Liver (tissue), 9 donors: ENCODE data around the gene CCDC158. TPM values are rescaled to one million over a fixed set of nuclear protein-coding genes. Genes with fewer than 3 reads are reported as not detected.

Experiments used
- DNase-seq: peaks from one replicate; pipeline ENCODE4 v3.0.0-alpha.2; 2017; ENCODE audit warnings: low spot score
- H3K27ac ChIP-seq, 2 donors: one replicate each; pipeline ENCODE4 v1.7.0; 2013; ENCODE audit warnings: inconsistent platforms in 2 of 2, low read length in 2 of 2, control low read depth in 1 of 2, low read depth in 1 of 2, mild to moderate bottlenecking in 1 of 2
- H3K27me3 ChIP-seq, 4 donors: one replicate each; pipeline versions ENCODE4 v1.6.1 to v1.7.0; 2013; ENCODE audit warnings: low read length in 3 of 4, inconsistent platforms in 1 of 4, mild to moderate bottlenecking in 1 of 4, moderate library complexity in 1 of 4; ENCODE audit not compliant: control insufficient read depth in 4 of 4, insufficient read depth in 4 of 4
- H3K36me3 ChIP-seq, 4 donors: one replicate each; pipeline versions ENCODE4 v1.6.1 to v1.7.0; 2013; ENCODE audit warnings: low read length in 3 of 4, mild to moderate bottlenecking in 3 of 4, low read depth in 1 of 4, moderate library complexity in 1 of 4; ENCODE audit not compliant: control insufficient read depth in 4 of 4, insufficient read depth in 3 of 4
- H3K4me1 ChIP-seq, 4 donors: one replicate each; pipeline versions ENCODE4 v1.6.1 to v1.7.0; 2013; ENCODE audit warnings: low read length in 3 of 4, mild to moderate bottlenecking in 3 of 4, moderate library complexity in 1 of 4; ENCODE audit not compliant: control insufficient read depth in 4 of 4, insufficient read depth in 4 of 4
- H3K4me3 ChIP-seq, 3 donors: one replicate each; pipeline versions ENCODE4 v1.6.1 to v1.7.0; 2013; ENCODE audit warnings: low read length in 3 of 3, control low read depth in 1 of 3, low read depth in 1 of 3, mild to moderate bottlenecking in 1 of 3
- H3K9ac ChIP-seq, 2 donors: one replicate each; pipeline ENCODE4 v1.7.0; 2013; ENCODE audit warnings: low read length in 2 of 2, mild to moderate bottlenecking in 2 of 2, moderate library complexity in 2 of 2, control low read depth in 1 of 2, low read depth in 1 of 2
- H3K9me3 ChIP-seq, 4 donors: one replicate each; pipeline versions ENCODE4 v1.6.1 to v1.7.0; 2013; ENCODE audit warnings: low read length in 3 of 4; ENCODE audit not compliant: control insufficient read depth in 4 of 4
- ATF3 ChIP-seq: IDR thresholded peaks from 2 replicates; pipeline ENCODE4 v1.6.1; 2016; ENCODE audit warnings: antibody characterized with exemption
- CTCF ChIP-seq: fragments of 150-350 bp; IDR thresholded peaks from 2 replicates; pipeline ENCODE4 v1.5.1; 2017; ENCODE audit warnings: improper control_type of control experiment, low read depth, low read length; ENCODE audit not compliant: missing input control
- EGR1 ChIP-seq, 2 donors: IDR thresholded peaks; 2 replicates each; pipeline ENCODE4 v1.6.1; 2016 to 2018; ENCODE audit warnings: antibody characterized with exemption in 2 of 2, low read depth in 2 of 2
- FOXA1 ChIP-seq: IDR thresholded peaks from 2 replicates; pipeline ENCODE4 v1.6.1; 2016; ENCODE audit warnings: antibody characterized with exemption
- FOXA2 ChIP-seq: IDR thresholded peaks from 2 replicates; pipeline ENCODE4 v1.6.1; 2016; ENCODE audit warnings: antibody characterized with exemption
- GABPA ChIP-seq, 2 donors: IDR thresholded peaks in 1 of 2; conservative IDR thresholded peaks in 1 of 2; 2 replicates each; pipeline ENCODE4 v1.6.1; 2016; ENCODE audit warnings: antibody characterized with exemption in 2 of 2, mild to moderate bottlenecking in 1 of 2, moderate library complexity in 1 of 2
- HNF4A ChIP-seq, 2 donors: conservative IDR thresholded peaks; 2 replicates each; pipeline ENCODE4 v1.6.1; 2016; ENCODE audit warnings: antibody characterized with exemption in 2 of 2, mild to moderate bottlenecking in 2 of 2
- HNF4G ChIP-seq: IDR thresholded peaks from 2 replicates; pipeline ENCODE4 v1.6.1; 2016; ENCODE audit warnings: antibody characterized with exemption
- MAX ChIP-seq: IDR thresholded peaks from 2 replicates; pipeline ENCODE4 v1.6.1; 2016; ENCODE audit warnings: antibody characterized with exemption
- NR2F2 ChIP-seq: IDR thresholded peaks from 2 replicates; pipeline ENCODE4 v1.6.1; 2016; ENCODE audit warnings: antibody characterized with exemption
- RAD21 ChIP-seq, 2 donors: IDR thresholded peaks; 2 replicates each; pipeline ENCODE4 v1.6.1; 2016; ENCODE audit warnings: antibody characterized with exemption in 2 of 2, mild to moderate bottlenecking in 2 of 2
- REST ChIP-seq: IDR thresholded peaks from 2 replicates; pipeline ENCODE4 v1.6.1; 2016; ENCODE audit warnings: antibody characterized with exemption, mild to moderate bottlenecking
- RXRA ChIP-seq, 2 donors: IDR thresholded peaks; 2 replicates each; pipeline ENCODE4 v1.6.1; 2017 to 2018; ENCODE audit warnings: antibody characterized with exemption in 2 of 2, mild to moderate bottlenecking in 1 of 2
- SP1 ChIP-seq: IDR thresholded peaks from 2 replicates; pipeline ENCODE4 v1.6.1; 2018; ENCODE audit warnings: antibody characterized with exemption, mild to moderate bottlenecking
- TAF1 ChIP-seq: conservative IDR thresholded peaks from 2 replicates; pipeline ENCODE4 v1.6.1; 2016; ENCODE audit warnings: antibody characterized with exemption, mild to moderate bottlenecking
- YY1 ChIP-seq: IDR thresholded peaks from 2 replicates; pipeline ENCODE4 v1.6.1; 2016; ENCODE audit warnings: antibody characterized with exemption, mild to moderate bottlenecking
- WGBS: extraction: QIAGEN DNeasy Blood & Tissue Kit; methylation state at CpG from one replicate; pipeline ENCODE4 v1.1.7; 2013; 5-methylcytosine and 5-hydroxymethylcytosine counted together
- polyA plus RNA-seq, 2 donors: library from polyadenylated mRNA; stranded (reverse) in 1 of 2; unstranded in 1 of 2; fragments of 200-250 nt in 1 of 2; fragments of >200 nt in 1 of 2; fragmentation: Nextera tagmentation in 1 of 2; extraction: Ambion mirVana in 1 of 2; gene quantifications; one replicate each; pipeline versions ENCODE4 v1.2.1 to v1.2.3, GENCODE V29; 2013 to 2015
- total RNA-seq, 2 donors: library from RNA; depleted of rRNA; stranded (reverse); fragments of >200 nt; gene quantifications; one replicate each; pipeline ENCODE4 v1.2.3, GENCODE V29; 2014
- donor health status: healthy.
- donor health status: healthy.
- donor health status: healthy.
- donor health status: healthy.
- donor health status: healthy.

Gene CCDC158
- total and polyA plus RNA-seq, 4 donors: 0.28 to 4.0 (median 1.1) TPM

- TF ChIP-seq GABPA (IDR thresholded peaks at IDR 0.05 in 1 of 2, conservative IDR thresholded peaks at IDR 0.05 in 1 of 2): no peak
- no peak for TF ChIP-seq ATF3
- no peak for TF ChIP-seq YY1
- no peak for TF ChIP-seq FOXA1
- no peak for TF ChIP-seq CTCF
- no peak for TF ChIP-seq RXRA (IDR thresholded peaks at IDR 0.05)
- TF ChIP-seq SP1: no peak
- no peak for TF ChIP-seq NR2F2
- TF ChIP-seq EGR1 (IDR thresholded peaks at IDR 0.05; ENCODE audit: low read depth in 2 of 2): no peak
- no peak for TF ChIP-seq REST
- TF ChIP-seq HNF4A (conservative IDR thresholded peaks at IDR 0.05): no peak
- no peak for TF ChIP-seq MAX
- TF ChIP-seq RAD21 (IDR thresholded peaks at IDR 0.05): no peak
- no peak for TF ChIP-seq HNF4G
- Histone ChIP-seq H3K9me3 (no peaks in the 10 kb centered on the region), H3K9ac (no peak overlapping the region), H3K36me3 (no peaks in the 10 kb centered on the region), H3K4me1 (peaks cover 0 to 5% (median 1%) of the 10 kb centered on the region in 4 donors), H3K4me3 (peak overlapping the region in 1 of 3 donors; percentile 81), H3K27me3 (no peaks in the 10 kb centered on the region), H3K27ac (no peak overlapping the region)
- no peak for DNase-seq
- WGBS: 62% methylated on average over 18 of the region's 18 CpGs
Observed at GRCh38 chr4:76420188-76420761, 666 bp downstream of the CCDC158 start.

GRCh38 chr4:76410636-76411035 lies 10.3 kb downstream of the CCDC158 start:
- no peaks in the 10 kb centered on the region for H3K4me1 ChIP-seq
- 76% methylated on average over 3 of the region's 3 CpGs for WGBS
- H3K9me3 ChIP-seq: no peaks in the 10 kb centered on the region
- no peak for TF ChIP-seq SP1
- no peak for TF ChIP-seq FOXA2
- no peak for TF ChIP-seq EGR1 (IDR thresholded peaks at IDR 0.05; ENCODE audit: low read depth in 2 of 2)
- no peak for TF ChIP-seq REST
- no peak for TF ChIP-seq RAD21 (IDR thresholded peaks at IDR 0.05)
- no peak for TF ChIP-seq TAF1
- TF ChIP-seq CTCF: no peak
- no peak for TF ChIP-seq HNF4A (conservative IDR thresholded peaks at IDR 0.05)
- no peak for TF ChIP-seq NR2F2
- H3K36me3 ChIP-seq: no peaks in the 10 kb centered on the region
- H3K27me3 ChIP-seq: no peaks in the 10 kb centered on the region
- H3K9ac ChIP-seq: no peak overlapping the region
- DNase-seq: no peak
- H3K27ac ChIP-seq: no peak overlapping the region
- H3K4me3 ChIP-seq: no peak overlapping the region
